Measurements from ENCODE around the gene ZFAND3.
"Not testable (repeated sequence)": the region's sequence is repeated elsewhere in the genome, so short reads cannot be mapped to it uniquely, and the experiment has no call there.

Gene ZFAND3

GRCh38 chr6:37940074-37940847, 120.7 kb downstream of the ZFAND3 start:
- no peak for DNase-seq

GRCh38 chr6:37941871-37942270, 122.3 kb downstream of the ZFAND3 start:
- no peak for DNase-seq

GRCh38 chr6:37942606-37943376, 123.3 kb downstream of the ZFAND3 start:
- no peak for DNase-seq

GRCh38 chr6:37943436-37944058, 124.0 kb downstream of the ZFAND3 start:
- DNase-seq = no peak

GRCh38 chr6:37946057-37946456, 126.5 kb downstream of the ZFAND3 start:
- DNase-seq = no peak

- DNase-seq = no peak
Measured at GRCh38 chr6:37947468-37947867, 127.9 kb downstream of the ZFAND3 start.

- not testable (repeated sequence) for DNase-seq
Measured at GRCh38 chr6:37948584-37948983, 129.1 kb downstream of the ZFAND3 start.

GRCh38 chr6:37952027-37952426, 132.5 kb downstream of the ZFAND3 start:
- no peak for DNase-seq

- DNase-seq = no peak
Measured at GRCh38 chr6:37954791-37955190, 135.3 kb downstream of the ZFAND3 start.

GRCh38 chr6:37956711-37957275, 137.3 kb downstream of the ZFAND3 start:
- no peak for DNase-seq

GRCh38 chr6:37959061-37959460, 139.5 kb downstream of the ZFAND3 start:
- DNase-seq = no peak

GRCh38 chr6:37960139-37960935, 140.8 kb downstream of the ZFAND3 start:
- DNase-seq = no peak

GRCh38 chr6:37962481-37963080, 143.1 kb downstream of the ZFAND3 start:
- not testable (repeated sequence) for DNase-seq

GRCh38 chr6:37965964-37966676, 146.6 kb downstream of the ZFAND3 start:
- DNase-seq = no peak

GRCh38 chr6:37966801-37967200, 147.3 kb downstream of the ZFAND3 start:
- no peak for DNase-seq

- no peak for DNase-seq
Measured at GRCh38 chr6:37967651-37968050, 148.1 kb downstream of the ZFAND3 start.

GRCh38 chr6:37971266-37971665, 151.7 kb downstream of the ZFAND3 start:
- DNase-seq = no peak

- DNase-seq = no peak
Measured at GRCh38 chr6:37971711-37972390, 152.3 kb downstream of the ZFAND3 start.

GRCh38 chr6:37972994-37973757, 153.6 kb downstream of the ZFAND3 start:
- DNase-seq = no peak

- no peak for DNase-seq
Measured at GRCh38 chr6:37974381-37974780, 154.9 kb downstream of the ZFAND3 start.

Measured in activated CD4-positive, CD25-positive, alpha-beta regulatory T cell treated with anti-CD3 and anti-CD28 coated beads, Interleukin-2, amount 50 U/mL, for 72 hours (primary cell).